Stimulated activated CD8-positive, alpha-beta memory T cell treated with anti-CD3 and anti-CD28 coated beads, Interleukin-12 subunit alpha, Interleukin-12 subunit beta, amount 100 ng/mL, for 24 hours (primary cell): ENCODE data around the gene GOLIM4.
A peak's percentile ranks its signal among the peaks of the same experiment; 100 is the strongest.
"Not testable (repeated sequence)": the region's sequence is repeated elsewhere in the genome, so short reads cannot be mapped to it uniquely, and the experiment has no call there.

Source experiments
- DNase-seq: peaks from one replicate; pipeline ENCODE4 v3.0.0-alpha.2; 2020; ENCODE audit errors: extremely low read depth

GOLIM4 gene

DNA sequence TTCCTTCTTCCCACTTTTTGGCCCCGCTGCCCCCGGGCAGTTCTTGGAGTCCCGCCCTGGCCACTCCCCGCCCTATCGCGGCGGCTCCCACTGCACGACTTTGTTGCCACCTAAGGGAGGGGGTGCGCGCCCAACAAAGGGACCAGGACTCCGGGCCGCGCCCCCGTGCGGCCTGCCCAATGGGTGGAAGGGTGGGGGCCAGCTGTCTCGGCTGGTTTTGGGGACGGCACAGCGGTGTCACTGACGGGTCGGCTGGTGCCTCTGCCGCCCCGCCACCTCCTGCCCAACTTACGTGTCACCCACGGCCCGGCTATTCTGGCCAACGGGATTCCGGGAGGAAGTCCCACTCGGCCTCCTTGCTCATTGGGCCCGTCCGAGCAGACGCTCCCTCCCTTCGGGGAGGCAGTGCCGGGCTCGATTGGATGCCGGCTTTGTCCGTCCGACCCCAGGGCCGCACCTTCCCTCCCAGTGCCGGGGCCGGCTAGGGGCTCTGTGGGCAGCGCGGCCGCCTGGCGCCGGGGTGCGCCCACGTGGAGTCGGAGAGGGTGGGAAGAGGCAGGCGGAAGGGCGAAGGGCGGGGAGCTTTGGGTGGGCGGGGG lies at the start of gene GOLIM4:
TSS of gene GOLIM4 (minus strand) at position 314 of the 599 bp plus-strand sequence. CDS start 639 bp downstream, outside the sequence.
- DNase-seq: peak; percentile 31

DNA sequence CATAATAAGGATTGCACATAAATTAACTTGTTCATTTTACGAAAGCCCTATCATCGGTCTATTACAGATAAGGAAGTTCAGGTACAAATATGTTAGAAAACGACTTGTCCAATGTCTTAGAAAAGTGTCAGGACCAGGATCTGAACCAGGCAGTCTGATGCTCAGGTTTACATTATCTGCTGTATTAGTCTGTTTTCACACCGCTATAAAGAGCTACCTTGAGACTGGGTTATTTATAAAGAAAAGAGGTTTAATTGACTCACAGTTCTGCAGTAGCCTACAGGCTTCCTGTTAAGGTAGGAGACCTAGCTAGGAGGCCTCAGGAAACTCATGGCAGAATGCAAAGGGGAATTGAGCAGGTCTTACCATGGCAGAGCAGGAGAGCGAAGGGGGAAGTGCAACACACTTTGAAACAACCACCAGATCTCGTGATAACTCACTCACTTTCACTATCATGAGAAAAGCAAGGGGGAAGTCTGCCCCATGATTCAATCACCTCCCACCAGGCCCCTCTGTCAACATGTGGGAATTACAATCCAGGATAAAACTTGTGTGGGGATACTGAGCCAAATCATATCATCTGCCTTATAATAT lies 45.8 kb upstream of the GOLIM4 start:
- no peak for DNase-seq

DNA sequence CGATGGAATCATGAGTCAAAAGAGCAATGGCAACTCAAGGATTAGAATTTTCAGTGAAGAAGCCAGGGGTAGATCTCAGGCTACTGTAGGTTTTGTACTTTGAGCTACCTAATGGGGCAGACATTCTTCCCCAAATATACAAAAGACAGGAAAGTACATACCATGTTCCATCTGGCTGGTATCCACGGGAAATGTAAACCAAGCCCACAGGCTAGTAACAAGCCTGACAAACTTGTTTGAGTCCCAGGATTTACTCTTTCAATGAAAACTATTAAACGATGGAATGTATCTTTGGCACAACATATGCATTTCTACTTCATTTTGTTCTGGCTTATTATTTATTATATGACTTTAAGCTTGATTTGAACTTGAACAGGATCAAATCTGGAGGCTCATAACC lies 44.2 kb upstream of the GOLIM4 start:
- DNase-seq: no peak

DNA sequence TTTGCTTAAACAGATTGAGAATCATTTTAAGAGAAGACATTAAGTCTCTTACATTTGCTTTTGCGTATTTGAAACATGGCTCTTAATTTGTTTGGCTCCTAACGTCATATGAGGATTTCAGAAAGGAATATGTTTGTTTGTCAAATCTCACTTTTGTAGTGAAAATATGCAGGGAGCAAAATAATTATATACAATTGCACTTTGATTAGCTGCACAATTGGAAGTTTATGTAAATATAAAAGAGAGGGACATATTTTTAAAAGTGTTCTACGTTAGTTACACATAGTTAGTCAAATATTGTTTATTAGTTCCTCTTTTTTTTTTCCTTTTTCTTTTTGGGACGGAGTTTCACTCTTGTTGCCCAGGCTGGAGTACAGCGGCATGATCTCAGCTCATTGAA lies 42.7 kb upstream of the GOLIM4 start:
- DNase-seq: no peak

GRCh38 chr3:168134931-168135330 lies 39.2 kb upstream of the GOLIM4 start:
- DNase-seq: no peak

DNA sequence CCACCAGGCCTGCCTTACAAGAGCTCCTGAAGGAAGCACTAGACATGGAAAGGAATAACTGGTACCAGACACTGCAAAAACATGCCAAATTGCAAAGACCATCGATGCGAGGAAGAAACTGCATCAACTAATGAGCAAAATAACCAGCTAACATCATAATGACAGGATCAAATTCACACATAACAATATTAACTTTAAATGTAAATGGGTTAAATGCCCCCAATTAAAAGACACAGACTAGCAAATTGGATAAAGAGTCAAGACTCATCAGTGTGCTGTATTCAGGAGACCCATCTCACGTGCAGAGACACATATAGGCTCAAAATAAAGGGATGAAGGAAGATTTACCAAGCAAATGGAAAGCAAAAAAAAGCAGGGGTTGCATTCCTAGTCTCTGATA lies 34.5 kb upstream of the GOLIM4 start:
- DNase-seq: not testable (repeated sequence)

- not testable (repeated sequence) for DNase-seq
These were observed 32.7 kb upstream of the GOLIM4 start for GRCh38 chr3:168128463-168128862.

DNA sequence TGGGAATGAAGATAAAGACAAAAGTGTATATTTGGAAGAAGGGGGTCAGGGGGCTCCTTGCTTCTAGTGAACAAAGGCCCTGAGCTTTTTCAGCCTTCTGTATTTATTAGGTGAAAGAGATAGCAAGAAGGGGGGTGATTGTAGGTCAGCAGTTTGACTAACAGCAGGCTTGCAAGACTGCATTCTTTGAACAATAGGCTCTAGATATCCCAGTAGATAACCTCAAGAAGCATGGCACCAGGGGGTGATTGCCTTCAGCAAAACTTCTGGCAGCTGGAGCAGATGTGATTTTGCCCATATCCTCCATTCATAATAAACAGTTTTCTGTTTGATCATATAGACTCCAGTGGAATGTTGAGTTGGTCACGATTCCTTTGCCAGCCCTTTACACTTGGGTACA lies 31.7 kb upstream of the GOLIM4 start:
- no peak for DNase-seq

- no peak for DNase-seq
These were observed 29.1 kb upstream of the GOLIM4 start for GRCh38 chr3:168124791-168125190.

- no peak for DNase-seq
These were observed 28.6 kb upstream of the GOLIM4 start for GRCh38 chr3:168124291-168124690.

DNA sequence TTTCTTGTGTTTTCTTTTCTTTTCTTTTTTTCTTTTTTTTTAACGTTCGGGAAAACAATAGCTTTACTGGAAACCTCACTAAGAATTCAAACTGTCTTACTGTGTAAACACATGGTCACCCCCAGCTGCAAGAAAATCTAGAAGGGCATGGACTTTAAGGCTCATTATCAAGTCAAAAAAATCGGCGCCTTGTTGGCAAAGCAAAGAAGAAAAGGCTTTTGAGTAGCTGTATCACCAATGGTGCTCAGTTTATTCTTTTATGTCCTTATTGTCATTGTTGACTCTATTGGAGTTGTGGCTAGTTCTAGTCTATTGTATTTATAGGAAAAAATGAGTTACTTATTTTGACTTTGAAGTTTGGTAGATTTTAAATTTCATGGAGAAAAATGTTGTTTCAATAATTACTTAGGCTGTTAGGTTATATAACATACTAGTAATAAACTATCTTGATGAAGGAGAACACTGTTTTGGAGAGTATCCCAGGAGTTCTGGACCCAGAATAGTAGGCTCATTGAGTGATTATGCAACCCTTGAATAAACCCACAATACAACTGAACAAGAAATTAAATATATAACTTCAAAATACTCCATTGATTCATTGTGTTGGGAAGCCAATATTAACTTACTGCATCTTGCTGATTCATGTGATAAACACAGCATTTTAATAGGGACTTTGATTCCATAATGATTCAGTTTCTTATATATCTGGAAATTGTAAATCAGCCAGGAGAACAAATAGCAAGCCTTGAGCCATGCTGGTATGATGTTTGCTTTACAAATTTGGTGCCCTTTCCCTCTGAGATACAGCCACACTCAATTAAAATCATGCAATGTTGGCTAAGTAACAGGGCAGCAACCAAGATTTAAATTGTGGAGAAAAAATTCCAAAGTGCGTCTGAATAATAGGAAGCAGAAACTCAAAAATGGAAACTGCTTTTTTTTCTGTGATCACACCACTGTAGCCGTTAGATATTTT lies 27.8 kb upstream of the GOLIM4 start:
- DNase-seq: no peak

DNA sequence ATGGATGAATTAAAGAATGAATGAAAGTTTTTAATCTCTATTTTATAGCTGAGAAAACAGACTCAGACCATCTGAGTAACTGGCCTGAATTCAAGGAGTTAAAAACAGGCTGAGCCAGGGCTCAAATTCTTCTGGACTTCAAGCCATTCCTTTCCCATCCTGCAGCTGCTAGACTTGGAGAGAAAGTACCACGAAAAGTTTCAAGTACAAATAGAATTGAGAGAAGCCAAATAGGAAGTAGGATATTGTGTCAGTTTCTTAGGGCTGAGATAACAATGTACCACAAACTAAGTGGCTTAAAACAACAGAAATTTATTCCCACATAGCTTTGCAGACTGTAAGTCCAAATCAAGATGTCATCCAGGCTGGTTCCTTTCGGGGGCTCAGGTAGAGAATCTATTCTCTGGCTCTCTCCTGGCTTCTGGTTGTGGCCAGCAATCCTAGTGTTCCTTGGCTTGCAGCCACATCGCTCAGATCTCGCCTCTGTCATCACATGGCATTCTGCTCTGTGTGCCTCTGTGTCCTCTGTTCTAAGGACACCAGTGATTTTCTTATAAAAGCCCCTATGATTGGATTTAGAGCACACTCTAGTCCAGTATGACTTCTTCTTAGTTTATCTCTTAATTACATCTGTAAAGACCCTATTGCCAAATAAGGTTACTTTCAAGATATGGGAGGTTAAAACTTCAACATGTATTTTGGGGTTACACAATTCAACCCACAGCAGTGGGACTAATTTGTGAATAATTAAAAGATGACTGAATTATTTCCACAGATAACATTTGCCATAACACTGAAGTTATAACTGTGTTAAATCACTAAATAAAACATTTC lies 25.7 kb upstream of the GOLIM4 start:
- no peak for DNase-seq

GRCh38 chr3:168117853-168118313 lies 22.2 kb upstream of the GOLIM4 start:
- no peak for DNase-seq

DNA sequence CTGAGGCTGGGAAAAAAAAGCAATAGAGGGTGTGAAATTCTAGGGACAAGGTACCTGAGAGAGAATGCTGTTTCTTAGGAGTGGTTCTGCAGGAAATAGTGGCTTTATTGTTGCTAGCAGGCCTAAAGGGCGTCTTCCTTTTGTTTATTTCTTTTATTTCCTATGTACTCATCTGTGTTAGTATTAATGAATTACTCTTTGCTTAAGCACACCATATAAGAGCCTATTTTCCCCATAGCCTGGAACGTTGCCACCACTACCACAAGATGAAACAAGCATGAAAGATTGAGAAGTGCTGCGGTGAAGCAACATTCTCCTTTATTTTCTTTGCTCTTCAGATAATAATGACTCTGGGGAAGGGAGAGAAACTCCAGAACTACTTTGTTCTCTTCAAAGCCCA lies 21.3 kb upstream of the GOLIM4 start:
- no peak for DNase-seq

- DNase-seq: no peak
These were observed 20.6 kb upstream of the GOLIM4 start for GRCh38 chr3:168116279-168116678.

DNA sequence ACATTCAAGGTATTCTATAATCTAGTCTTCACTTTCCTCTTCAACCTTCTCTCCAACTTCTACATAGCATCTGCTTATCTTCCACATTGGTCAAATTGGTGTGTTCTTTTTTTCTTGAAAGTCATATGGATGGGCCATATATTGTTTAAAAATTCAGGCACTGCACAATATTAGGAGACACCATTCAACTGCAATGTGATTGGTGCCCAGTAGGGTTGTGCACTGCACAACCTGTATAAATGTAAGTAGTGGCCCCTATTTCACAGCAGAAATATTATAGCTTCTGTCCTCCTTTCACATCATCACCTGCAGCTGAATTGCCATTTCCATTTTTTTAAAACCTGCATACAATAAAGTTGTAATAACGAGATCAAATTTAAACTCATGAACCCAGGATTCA lies 18.1 kb upstream of the GOLIM4 start:
- DNase-seq: no peak

DNA sequence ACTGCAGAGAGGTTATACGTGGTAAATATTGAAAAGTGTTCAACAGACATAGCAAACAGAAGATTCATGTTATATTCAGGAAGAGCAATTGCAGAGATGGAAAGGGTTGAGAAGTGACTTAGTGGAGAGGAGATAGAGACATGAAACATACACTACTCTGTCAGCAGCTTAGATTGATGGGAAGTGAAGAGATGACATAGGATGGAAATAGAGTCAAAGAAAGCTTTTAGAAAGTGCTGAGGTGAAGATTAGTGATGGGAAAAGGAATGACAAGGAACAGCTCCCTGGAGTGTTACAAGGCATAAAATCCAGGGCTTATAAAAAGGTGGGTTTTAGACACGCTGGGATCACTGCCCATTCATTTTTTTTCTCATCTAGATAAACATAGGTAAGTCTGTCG lies 17.2 kb upstream of the GOLIM4 start:
- no peak for DNase-seq

GRCh38 chr3:168104361-168104760 lies 8.6 kb upstream of the GOLIM4 start:
- no peak for DNase-seq

DNA sequence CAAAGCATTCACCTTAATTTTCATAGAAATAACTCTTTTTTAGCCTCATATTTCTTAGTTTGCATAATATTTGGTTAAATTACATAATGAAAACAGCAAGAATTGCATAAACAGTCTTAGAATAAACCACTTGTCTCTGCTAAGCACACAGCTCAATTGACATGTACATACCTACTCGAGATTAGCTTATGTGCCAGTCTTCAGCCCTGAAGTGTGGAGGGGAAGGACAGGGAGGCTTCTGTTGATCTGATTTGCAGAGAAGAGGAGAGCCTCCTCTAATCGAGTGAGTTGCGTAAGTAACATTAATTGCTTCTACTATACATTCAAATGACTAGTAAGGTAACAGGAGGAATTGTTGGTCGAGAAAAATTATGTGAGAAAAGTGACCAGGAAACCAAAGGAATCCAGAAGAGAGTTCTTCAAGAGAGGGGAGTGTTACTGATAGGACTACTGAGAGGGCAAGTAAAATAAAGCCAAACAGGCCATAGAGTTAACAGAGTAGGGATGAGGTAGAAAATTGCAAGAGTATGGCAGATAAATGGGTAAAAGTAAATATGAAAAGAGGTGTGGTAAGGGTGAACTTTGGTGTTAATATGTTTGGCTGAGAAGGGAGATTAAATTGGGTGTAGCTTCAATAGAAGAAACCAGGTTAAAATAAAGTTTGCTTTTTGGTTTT lies 7.1 kb upstream of the GOLIM4 start:
- DNase-seq: no peak

- no peak for DNase-seq
These were observed 5.2 kb upstream of the GOLIM4 start for GRCh38 chr3:168100777-168101492.

DNA sequence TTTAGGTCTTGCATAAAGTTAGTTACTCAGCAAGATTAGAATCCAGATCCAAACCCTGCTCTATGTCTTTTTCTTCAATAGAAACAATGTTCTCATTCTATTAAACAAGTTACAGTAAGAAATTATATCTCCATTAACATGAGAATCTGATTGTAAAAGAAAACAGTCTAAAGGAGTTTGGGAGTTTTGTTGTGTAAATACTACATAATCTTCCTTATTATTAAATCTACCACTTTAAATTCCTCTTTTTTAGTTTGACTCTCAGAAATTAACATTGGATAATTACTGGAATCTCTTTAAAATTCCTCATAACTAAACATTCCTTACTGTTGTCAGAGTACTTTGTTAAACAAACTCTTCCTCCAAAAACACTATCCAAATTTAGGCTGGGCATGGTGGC lies 1.7 kb upstream of the GOLIM4 start:
- no peak for DNase-seq
